CD4-positive, alpha-beta T cell treated with Interleukin-4 for 4 hours (primary cell): ENCODE results near the gene NANS.
"Not testable (repeated sequence)": the region's sequence is repeated elsewhere in the genome, so short reads cannot be mapped to it uniquely, and the experiment has no call there.

ENCODE experiments used
- DNase-seq: peaks from one replicate; pipeline ENCODE4 v3.0.0-alpha.2; 2020

The NANS gene, protein sequence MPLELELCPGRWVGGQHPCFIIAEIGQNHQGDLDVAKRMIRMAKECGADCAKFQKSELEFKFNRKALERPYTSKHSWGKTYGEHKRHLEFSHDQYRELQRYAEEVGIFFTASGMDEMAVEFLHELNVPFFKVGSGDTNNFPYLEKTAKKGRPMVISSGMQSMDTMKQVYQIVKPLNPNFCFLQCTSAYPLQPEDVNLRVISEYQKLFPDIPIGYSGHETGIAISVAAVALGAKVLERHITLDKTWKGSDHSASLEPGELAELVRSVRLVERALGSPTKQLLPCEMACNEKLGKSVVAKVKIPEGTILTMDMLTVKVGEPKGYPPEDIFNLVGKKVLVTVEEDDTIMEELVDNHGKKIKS

DNA sequence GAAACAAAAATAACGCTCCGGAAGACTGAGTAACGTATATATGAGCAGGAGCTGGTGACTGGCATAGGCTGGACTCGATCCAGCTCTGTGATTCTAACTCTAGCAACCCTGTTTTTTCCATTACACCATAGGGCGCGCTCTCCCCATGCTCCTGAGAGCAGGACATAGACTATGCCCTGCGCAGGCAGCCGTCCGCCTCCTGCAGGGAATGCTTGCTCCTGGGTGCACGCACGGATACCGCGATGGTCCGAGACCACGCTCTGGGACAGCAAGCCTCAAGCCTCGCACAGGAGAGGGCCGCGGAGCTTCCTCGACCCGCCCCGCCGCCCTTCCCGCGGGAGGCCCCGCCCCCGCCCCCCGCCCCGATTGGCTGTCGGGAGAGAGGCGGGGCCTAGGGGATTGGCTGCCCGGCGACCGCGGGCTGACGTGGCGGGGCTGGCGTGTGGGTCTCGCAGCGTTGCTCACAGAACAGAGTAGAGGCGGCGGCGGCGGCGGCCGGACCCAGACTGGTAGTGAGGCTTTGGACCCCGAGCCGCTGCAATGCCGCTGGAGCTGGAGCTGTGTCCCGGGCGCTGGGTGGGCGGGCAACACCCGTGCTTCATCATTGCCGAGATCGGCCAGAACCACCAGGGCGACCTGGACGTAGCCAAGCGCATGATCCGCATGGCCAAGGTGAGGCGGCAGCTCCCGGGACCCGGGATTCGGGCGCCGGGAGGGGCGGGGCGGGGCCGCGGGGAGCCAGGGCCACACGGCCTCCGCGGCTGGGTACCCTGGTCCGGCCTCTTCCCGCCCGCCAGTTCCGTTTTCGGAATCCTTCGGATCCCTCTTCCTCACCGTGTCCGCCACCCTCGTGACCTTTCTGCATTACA is at the start of gene NANS:
Gene NANS, plus strand, starts transcription at position 464 of the 869 bp plus-strand sequence. Its CDS starts 77 bp downstream, at position 541.
- DNase-seq = peak; percentile 87

DNA sequence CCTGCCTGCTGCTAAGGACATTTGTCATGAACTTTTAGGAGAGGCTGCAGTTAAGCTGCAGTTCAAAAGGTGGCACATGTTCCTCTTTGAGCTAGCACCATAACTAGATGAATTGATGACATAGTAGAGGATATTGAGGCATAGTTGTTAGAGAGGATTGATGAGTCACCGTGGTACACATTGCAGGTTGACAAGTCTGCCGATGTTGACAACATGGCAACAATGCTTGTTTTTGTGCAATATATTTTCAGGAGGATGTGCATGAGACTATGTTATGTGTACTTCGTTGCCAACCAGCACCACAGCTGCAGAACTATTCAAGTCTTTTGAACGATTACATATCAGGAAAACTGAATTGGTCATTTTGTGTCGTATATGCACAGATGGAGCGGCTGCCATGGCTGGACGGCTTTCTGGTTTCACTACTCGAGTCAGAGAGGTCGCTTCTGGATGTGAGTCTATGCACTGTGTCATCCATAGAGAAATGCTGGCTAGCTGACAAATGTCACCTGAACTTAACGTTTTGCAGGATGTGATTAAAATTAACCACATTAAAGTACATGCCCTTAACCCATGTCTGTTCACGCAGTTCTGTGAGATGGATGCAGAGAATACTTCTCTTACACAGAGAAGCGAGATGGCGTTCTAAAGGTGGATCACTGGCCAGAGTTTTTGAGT is 49.1 kb upstream of the NANS start:
- DNase-seq = peak; percentile 43

DNA sequence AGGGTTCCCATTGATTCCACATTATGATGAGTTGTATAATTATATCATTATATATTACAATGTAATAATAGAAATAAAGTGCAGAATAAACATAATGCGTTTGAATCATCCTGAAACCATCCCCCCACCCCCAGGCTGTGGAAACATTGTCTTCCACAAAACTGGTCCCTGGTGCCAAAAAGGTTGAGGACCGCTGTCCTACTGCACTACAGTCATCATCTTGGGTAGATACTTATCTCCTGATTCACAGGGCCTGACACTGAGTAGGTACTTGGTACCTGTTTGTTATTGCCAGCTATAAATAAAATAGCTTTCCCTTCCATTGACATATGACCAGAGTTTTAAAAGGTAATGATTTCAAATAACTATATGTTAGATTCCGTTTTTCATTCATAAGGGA is 47.8 kb upstream of the NANS start:
- DNase-seq = no peak

DNA sequence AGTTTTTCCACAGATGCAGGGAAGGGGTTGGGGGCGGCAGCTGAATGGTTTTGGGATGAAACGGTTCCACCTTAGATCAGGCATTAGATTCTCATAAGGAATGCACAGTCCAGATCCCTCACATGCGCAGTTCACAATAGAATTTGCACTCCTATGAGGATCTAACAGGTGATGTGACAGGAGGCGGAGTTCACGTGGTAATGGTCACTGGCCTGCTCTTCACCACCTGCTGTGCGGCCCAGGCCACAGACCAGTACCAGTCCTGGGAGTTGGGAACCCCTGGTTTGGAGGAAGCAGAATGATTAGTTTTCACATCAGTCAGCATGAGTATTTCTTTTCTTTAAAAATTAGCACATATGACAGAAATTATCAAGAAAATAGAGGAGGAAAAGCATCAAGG is 47.1 kb upstream of the NANS start:
- no peak for DNase-seq

DNA sequence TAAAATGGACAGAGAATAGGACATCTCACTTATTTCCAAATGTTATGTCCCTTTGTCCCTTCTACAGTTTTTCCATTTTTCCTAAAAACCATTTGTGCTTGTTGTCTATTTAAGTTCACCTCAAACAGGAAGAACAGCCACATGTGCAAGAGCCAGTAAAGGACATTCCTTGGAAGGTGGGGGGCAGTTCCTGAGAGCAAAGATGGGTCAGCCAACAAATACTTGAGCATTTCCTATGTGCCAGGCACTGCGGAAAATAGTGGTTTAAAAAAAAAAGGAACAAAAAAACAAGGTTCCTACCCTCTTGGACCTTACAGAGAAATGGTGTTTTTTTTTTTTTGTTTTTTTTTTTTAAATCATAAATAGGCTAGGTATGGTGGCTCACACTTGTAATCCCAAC is 46.6 kb upstream of the NANS start:
- no peak for DNase-seq

DNA sequence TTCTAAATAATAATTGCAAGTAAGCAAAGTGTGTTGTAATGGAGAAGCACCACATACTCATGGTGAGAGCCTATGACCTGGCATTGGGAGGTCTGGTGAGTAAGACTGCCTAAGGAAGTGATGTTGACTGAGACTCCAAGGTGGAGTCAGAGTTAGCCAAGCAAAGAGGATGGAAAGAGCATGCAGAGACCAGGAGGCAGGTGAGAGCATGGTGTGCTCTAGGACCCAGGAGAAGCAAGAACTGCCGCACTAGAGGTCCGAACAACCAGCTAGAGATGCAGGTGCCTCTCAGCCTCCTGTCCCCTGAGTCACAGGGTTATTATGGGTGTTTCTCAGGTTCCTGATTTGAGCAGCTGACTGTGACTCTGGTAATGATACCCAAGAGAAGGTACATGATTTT is 46.1 kb upstream of the NANS start:
- DNase-seq = no peak

DNA sequence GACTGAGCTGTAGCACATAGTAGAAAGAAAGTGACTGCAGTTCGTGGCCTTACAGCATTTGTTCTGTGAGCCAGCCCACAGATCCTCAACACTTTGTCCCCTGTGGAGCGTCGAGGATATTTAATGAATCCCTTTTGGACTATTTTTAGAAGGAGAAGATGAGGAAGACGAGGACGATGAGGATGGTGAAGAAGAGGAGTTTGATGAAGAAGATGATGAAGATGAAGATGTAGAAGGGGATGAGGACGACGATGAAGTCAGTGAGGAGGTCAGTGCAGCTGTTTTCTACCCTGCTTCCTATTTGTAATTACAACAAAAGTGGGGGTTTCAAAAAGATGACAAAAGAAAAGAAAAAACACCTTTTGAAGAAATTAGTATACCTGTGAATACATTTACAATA is 45.4 kb upstream of the NANS start:
- DNase-seq = no peak

DNA sequence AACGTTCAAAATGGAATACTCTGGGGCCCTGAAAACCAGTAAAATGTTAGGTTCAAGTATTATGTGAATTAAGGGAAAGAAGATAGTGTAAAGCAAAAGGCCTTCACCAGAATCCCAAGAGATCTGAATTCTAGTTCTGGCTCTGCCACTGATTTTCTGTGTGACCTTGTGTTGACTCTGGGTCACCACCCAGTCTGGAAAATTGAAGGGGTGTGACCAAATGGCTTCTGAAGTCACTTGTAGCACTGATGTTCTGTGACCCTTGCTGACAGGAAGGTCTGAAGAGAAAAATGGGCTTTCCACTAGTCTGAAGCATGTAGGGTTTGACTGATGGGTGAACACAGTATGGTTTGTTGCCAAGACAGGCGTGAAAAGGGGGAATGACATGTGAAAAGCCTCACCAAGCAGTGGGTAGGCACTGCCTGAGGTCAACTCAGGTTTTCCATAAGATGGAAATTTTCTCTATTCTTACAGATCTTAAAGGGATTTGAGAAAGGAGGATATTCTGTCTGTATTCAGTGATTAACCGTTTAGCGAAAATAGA is 40.3 kb upstream of the NANS start:
- DNase-seq = no peak

DNA sequence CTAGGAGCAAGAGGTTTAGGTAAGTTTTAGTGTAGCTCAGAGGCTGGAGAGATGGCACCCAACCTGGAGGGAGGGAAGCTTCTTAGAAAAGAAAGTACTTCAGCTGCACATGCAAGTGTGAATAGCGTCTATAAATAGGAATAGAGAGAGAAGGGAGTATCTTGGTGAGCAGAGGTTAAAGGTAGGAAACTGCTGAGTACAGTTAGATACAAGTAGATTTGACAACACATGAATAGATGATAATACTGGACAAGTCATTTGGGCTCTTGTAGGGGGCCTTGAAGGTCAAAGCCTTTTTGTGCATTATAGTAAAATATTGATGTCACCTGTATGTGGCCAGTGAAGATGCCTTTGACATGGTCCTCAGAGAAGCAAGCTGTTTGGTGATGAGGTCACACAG is 39.2 kb upstream of the NANS start:
- DNase-seq = no peak

DNA sequence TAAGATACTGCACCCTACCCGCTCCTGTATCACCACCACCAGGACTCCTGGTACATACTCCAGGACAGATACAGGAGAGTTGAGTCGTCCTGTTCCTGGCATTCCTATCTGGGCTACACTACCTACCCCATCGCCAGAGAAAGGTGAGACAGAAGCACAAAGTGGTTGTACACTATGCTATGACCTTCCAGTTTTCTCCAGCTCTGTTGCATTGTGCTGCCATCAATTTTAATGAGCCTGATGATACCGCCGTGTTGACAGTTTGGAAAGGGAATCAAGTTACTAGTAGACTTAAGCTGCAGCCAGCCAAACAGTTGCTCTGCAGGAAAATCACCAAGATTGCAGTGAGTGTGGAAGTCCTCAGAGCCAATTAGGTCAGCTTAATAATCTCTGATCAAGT is 38.2 kb upstream of the NANS start:
- no peak for DNase-seq

DNA sequence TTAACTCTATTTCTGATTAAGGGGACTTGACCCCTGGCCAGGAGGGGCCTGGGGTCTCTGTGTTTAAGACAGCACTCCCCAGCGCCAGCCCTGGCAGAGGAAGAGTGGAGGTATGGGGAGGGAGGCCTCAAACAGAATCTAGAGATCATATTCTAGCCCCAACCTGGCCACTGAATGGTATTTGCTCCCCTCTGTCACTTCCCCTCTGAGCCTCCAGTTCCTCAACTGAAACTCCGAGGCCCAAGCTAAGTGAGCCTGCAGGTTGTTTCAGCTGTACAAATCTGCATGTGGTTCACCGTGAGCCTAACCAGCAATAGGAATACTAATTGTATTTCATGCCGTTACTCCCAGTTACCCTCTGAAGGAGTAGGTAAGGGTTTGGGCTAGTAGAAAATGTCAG is 37.4 kb upstream of the NANS start:
- no peak for DNase-seq

DNA sequence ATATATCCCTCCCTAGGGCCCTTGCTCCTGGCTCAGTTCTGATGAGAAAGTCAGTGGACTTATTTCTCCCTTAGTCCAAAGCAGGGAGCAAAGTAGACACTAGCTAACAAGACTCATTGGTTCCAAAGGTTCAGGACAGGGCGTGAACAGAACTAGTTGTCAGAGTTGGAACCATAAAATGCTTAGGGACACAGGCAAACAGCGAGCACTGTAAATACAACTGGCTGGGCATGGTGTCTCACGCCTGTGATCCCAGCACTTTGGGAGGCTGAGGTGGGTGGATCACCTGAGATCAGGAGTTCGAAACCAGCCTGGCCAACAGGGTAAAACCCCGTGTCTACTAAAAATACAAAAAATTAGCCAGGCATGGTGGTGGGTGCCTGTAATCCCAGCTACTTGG is 36.7 kb upstream of the NANS start:
- not testable (repeated sequence) for DNase-seq

DNA sequence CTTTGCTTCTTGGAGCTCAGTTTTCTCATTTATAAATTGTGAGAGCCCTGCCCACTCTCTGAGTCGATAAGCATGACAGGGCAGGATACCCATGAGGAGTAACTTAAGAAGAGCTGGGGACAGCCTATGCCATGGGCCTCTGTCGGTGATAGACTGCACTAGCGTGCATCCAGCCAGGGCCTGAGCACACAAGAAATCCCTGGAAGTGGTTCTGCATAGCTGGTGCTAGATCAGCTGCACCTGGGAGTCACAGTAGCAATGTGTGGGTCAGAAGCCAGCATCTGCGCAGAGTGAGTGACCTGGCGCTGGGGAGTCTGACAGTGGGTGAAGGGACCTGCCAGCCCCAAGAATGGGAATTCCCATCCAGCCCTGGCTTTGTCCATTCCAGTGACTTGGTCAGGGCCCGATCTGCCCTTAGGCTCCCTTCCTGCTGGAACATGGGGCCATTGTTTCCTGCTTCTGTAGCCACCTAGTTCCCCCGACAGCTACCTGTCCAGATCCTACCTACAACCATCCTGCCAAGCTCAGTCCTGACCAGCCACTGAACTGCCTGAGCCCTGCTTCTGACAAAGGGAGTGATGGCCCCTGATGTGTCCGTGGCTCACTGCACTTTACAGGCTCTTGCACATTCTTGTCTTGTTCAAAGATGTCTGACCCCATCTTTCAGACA is 35.9 kb upstream of the NANS start:
- DNase-seq = no peak

DNA sequence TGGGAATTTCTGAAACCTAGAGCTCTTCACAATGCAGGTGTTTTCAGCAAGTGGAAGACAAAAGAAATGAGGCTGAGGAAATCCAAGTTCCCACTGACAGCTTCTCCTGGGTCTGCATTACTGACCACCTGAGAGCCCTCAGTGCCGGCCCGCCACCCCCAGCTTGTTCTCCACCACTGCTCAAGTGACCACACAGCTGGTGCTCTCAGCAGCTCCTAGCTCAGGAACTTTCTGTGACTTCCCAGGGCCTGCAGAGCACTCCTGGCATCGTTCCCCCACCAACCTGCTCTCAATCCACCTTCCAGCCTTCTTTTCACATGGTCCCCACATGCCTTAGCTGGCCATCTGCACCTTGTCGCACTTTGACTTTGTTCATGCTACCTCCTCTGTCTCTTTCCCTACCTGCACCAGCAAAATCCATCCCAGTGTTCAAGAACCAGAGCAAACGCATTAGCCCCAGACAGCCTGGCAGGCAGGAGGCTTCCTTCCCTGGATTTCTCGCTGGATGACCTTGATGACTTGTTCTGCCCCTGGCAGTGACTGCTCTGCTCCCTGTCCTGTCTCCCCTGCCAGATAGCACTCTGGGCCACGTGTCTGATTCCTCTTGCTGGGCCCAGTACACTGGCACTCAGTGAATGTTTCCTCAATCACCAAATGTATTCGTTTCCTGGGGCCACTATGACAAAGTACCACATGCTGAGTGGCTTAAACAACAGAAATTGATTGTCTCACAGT is 35.1 kb upstream of the NANS start:
- no peak for DNase-seq

DNA sequence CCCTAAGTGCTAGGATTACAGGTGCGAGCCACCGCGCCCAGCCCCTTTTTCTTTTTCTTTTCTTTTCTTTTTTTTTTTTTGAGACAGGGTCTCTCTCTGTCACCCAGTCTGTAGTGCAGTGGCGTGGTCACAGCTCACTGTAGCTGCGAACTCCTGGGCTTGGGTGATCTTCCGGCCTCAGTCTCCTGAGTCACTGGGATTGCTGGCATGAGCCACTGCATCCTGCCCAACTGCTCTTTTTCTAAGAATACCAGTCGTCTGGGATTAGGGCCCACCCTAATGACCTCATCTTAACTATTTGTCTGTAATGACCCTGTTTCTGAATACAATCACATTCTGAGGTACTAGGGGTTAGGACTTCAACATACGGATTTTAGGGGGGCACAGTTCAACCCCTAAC is 34.1 kb upstream of the NANS start:
- DNase-seq = no peak

DNA sequence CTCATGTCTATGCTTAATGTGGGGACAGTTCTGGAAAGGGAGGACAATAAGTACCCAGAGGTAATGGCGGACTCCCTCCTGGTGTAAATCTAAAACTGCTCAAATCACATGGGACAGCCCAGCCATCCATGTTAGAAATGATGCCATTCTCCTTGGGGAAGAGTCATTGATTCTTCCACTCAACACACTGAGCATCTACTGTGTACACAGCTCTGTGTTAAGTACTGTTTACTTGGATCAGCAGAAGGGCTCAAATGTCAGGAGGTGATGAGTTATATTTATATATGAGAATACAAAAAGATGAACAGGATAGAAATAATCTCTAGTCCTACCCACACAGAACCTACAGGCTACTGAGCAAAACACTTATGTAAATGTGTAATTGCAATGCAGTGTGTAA is 31.8 kb upstream of the NANS start:
- DNase-seq = no peak

DNA sequence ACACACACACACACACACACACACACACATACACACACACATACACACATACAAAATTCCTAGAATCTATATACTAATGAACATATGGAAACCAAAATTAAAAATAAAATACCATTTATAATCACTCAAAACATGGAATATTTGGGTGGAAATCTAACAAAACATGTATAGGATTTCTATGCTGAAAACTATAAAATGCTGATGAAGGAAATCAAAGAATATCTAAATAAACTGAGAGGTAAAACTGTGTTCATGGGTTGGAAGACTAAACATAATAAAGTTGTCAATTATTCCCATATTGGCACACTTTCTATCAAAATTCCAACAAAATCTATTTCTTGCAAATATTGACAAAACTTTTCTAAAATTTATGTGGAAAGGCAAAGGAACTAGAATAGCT is 25.4 kb upstream of the NANS start:
- no peak for DNase-seq

DNA sequence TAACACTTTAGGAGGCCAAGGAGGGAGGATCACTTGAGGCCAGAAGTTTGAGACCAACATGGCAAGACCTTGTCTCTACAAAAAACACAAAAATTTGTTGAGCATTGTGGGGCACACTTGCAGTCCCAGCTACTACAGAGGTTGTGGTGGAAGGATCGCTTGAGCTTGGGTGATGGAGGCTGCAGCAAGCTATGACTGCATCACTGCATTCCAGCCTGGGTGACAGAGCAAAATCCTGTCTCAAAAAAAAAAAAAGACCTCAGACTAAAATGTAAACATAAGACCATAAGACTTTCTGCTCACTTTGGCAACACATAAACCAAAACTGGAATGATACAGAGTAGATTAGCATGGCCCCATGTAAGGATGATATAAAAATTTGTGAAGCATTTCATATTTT is 24.6 kb upstream of the NANS start:
- no peak for DNase-seq

DNA sequence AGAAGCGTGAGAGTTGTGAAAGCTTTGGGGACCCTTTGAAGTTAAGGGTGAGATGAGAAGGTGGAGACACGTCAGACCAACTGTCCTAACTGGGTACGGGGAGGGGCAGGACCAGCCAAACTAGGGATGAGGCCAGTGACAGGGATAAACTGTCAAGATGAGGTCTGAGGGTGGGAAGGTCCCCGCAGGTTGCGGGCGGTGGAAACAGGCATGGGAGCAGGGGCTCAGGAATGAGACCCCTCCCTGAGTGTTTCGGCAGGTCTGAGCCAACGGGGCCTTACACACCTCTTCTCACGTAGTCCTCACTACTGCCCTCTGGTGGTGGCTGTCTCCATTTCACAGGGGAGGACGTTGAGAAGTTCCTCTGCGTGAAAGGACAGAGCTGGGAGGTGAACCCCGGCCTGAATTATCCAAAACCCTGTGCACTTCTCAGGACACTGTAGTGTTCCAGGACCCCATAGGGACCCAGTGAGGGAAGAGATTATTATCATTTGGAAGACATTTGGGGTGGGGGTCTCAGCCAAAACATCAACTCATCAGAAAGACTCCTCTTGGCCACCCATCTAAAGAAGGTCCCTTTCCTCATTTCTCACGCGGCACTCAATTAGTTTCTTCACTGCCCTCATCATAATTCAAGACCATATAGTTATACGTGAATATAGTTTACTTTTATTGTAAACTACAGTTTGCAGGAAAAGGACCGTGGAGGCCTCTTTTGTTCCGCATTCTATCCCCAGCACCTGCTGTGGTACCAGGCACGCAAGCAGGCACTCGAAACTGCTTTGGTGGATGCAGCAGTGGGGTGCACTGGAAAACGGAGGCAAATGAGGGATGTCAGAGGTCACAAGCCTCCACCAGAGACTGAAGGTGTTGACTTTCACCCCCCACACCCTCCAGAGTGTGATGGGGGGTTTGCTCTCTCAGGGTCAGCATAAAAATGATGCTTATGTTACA is 21.7 kb upstream of the NANS start:
- peak; percentile 88 for DNase-seq

DNA sequence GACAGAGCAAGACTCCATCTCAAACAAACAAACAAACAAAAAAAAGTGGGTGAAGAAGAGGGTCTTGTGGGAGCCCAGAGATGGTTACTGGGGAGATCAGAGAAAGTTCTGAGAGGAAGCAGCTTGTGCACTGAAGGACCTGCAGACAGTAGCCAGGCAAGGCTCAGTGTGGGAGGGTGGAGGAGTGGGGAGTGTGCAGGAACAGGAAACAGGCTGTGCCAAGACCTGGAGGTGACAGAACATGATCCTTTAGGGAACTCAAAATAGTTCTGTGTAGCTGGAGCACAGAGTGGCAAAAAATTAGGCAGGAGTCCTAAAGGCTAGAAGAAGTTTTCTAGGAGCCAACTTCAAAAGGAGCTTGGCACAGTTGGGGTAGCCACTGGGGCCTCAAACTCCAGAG is 19.2 kb upstream of the NANS start:
- no peak for DNase-seq

DNA sequence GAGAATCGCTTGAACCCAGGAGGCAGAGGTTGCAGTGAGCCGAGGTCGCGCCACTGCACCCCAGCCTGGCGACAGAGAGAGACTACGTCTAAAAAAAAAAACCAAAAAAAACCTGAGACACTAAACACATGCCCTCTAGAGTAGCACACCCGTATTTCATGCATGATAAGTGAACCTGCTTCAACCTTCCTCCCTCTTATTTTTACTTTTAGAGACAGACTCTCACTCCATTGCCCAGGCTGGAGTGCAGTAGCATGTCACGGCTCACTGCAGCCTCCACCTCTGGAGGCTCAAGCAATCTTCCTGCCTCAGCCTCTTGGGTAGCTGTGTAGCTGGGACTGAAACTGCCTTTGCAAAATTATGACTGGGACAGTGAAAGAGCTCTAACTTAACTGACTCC is 17.6 kb upstream of the NANS start:
- no peak for DNase-seq
